DND-41 (cell line): Measurements from ENCODE around the gene MPP2.
A peak's percentile ranks its signal among the peaks of the same experiment; 100 is the strongest.

Source experiments
- CTCF ChIP-seq: IDR thresholded peaks from 2 replicates; pipeline ENCODE4 v1.5.1; 2012; ENCODE audit warnings: borderline replicate concordance, low read length, moderate library complexity, mild to moderate bottlenecking; ENCODE audit not compliant: poor library complexity, severe bottlenecking; ENCODE audit errors: extremely low read depth
- EZH2 ChIP-seq: IDR thresholded peaks from 3 replicates; pipeline ENCODE4 v1.6.1; 2012; ENCODE audit warnings: borderline replicate concordance, low read depth, mild to moderate bottlenecking, moderate library complexity, low read length, inconsistent platforms; ENCODE audit not compliant: severe bottlenecking

GRCh38 chr17:43940630-43941029 is 33.3 kb upstream of the MPP2 start:
- TF ChIP-seq CTCF: peak; percentile 74
- no peak for TF ChIP-seq EZH2
